ENCODE results near the gene INPP4B. TPM values are rescaled to one million over a fixed set of nuclear protein-coding genes. Genes with fewer than 3 reads are reported as not detected.

Gene INPP4B
- total RNA-seq, 1 experiment from 2014 or later, result 114 TPM

DNA sequence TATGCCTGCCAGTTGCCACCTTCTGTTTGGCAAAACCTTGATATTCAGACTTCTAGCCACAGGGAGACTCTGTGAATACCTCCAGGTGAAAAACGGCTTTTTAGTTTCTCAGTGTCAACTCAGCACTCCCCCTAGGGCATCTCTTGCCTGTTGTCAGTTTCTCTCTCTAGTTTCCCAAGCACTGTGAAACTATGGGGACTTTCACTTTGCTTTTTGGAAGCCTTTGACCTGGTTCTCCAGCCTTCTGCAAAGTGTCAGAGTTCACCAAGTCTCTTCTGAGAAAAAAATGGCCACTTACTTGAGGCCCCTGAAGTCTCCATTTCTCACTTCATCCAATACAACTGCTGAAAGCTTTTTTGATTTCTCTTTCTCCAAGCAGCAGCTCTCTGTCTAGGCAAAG, 521.5 kb downstream of the INPP4B start:
- H3K27me3 Mint-ChIP-seq (ENCODE audit: unreplicated experiment), result no peaks in the 10 kb centered on the region
- no peak overlapping the region for H3K4me3 Mint-ChIP-seq (ENCODE audit: low read depth, unreplicated experiment)
- BruUV-seq (replicated peaks), result no TSS peak
- CTCF ChIA-PET, result no interaction called here
- H3K9me3 Mint-ChIP-seq (ENCODE audit: low read depth, unreplicated experiment), result no peaks in the 10 kb centered on the region
- no peak for DNase-seq
- intact Hi-C loops (cut with micrococcal nuclease; ENCODE audit: unreplicated experiment), result no loop called here
- peaks cover 8% of the 10 kb centered on the region for H3K4me1 Mint-ChIP-seq (ENCODE audit: low read depth, unreplicated experiment)
- H3K27ac Mint-ChIP-seq (ENCODE audit: unreplicated experiment), result no peak overlapping the region
- H3K36me3 Mint-ChIP-seq (ENCODE audit: insufficient read depth, unreplicated experiment), result peaks cover 5% of the 10 kb centered on the region
- TF ChIP-seq, protein P1, sequence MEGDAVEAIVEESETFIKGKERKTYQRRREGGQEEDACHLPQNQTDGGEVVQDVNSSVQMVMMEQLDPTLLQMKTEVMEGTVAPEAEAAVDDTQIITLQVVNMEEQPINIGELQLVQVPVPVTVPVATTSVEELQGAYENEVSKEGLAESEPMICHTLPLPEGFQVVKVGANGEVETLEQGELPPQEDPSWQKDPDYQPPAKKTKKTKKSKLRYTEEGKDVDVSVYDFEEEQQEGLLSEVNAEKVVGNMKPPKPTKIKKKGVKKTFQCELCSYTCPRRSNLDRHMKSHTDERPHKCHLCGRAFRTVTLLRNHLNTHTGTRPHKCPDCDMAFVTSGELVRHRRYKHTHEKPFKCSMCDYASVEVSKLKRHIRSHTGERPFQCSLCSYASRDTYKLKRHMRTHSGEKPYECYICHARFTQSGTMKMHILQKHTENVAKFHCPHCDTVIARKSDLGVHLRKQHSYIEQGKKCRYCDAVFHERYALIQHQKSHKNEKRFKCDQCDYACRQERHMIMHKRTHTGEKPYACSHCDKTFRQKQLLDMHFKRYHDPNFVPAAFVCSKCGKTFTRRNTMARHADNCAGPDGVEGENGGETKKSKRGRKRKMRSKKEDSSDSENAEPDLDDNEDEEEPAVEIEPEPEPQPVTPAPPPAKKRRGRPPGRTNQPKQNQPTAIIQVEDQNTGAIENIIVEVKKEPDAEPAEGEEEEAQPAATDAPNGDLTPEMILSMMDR (IDR thresholded peaks at IDR 0.05; ENCODE audit: unreplicated experiment), result no peak

DNA sequence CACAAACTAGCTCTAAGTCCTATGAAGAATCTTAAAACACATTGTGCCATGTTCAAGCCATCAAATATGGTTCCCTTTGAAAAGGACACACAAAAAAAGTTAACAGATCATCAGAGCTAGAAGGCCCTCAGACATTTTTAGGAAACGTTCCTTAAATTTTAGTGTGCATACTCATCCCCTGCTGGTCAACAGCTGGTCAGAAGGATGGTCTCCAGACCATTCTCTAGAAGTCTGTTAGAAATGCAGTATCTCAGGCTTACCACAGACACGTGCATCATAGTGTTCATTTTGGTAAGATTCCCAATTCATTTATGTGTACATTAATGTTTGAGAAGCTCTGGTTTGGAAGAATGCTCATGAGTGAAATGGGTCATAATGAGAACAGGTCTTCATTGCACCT, 523.1 kb downstream of the INPP4B start:
- Mint-ChIP-seq H3K36me3 (ENCODE audit: insufficient read depth, unreplicated experiment) (no peaks in the 10 kb centered on the region), H3K27me3 (ENCODE audit: unreplicated experiment) (no peaks in the 10 kb centered on the region), H3K4me3 (ENCODE audit: low read depth, unreplicated experiment) (no peak overlapping the region), H3K9me3 (ENCODE audit: low read depth, unreplicated experiment) (no peaks in the 10 kb centered on the region), H3K27ac (ENCODE audit: unreplicated experiment) (no peak overlapping the region), H3K4me1 (ENCODE audit: low read depth, unreplicated experiment) (peaks cover 4% of the 10 kb centered on the region)
- DNase-seq, result no peak
- CTCF ChIA-PET, result no interaction called here
- no TSS peak for BruUV-seq (replicated peaks)
- intact Hi-C loops (cut with micrococcal nuclease; ENCODE audit: unreplicated experiment), result no loop called here
- TF ChIP-seq, protein P1 (IDR thresholded peaks at IDR 0.05; ENCODE audit: unreplicated experiment), result no peak

DNA sequence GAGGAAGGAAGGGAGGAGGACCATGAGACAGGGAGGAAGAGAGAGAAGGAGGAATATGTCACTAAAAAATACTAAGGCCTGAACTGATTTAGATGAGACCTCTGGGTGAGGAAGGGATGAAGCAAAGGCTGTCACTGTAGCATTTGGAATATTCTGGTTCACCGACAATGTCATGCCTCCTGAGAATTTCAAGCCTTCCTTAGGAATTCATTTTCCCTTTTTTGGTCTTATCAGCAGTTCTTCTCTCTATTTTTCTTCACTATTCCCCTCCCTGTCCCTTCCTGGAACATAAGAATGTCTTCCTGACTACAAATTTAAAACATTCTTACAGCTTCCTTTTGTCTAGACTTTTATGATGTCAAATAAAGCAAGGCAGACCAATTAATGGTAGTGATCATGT, 527.8 kb downstream of the INPP4B start:
- intact Hi-C loops (cut with micrococcal nuclease; ENCODE audit: unreplicated experiment), result no loop called here
- Mint-ChIP-seq H3K4me3 (ENCODE audit: low read depth, unreplicated experiment) (no peak overlapping the region), H3K36me3 (ENCODE audit: insufficient read depth, unreplicated experiment) (peaks cover 6% of the 10 kb centered on the region), H3K27me3 (ENCODE audit: unreplicated experiment) (no peaks in the 10 kb centered on the region), H3K9me3 (ENCODE audit: low read depth, unreplicated experiment) (no peaks in the 10 kb centered on the region), H3K4me1 (ENCODE audit: low read depth, unreplicated experiment) (peaks cover 33% of the 10 kb centered on the region), H3K27ac (ENCODE audit: unreplicated experiment) (peak overlapping the region; percentile 21)
- no peak for DNase-seq
- CTCF ChIA-PET, result no interaction called here
- no TSS peak for BruUV-seq (replicated peaks)
- TF ChIP-seq, protein P1 (IDR thresholded peaks at IDR 0.05; ENCODE audit: unreplicated experiment), result no peak

DNA sequence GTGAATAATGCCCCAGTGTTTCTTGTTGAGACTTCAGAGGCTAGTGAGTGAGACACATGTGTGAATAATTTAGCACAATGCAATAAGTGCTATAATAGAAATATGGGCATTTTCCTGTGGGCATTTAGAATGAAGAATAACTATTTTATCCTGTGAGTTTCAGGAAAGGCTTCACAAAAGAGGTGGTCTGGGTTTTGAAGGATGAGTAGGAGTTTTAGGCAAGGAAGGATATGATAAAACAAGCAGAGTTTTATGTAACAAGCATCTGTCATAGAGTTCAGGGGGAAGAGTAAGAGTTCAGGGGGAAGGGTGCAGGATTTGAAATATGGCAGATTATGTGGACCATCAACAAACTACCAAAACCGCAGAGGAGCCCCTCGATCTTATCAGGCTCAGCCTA, 529.2 kb downstream of the INPP4B start:
- H3K4me3 Mint-ChIP-seq (ENCODE audit: low read depth, unreplicated experiment), result no peak overlapping the region
- CTCF ChIA-PET, result no interaction called here
- H3K4me1 Mint-ChIP-seq (ENCODE audit: low read depth, unreplicated experiment), result peaks cover 40% of the 10 kb centered on the region
- no peak overlapping the region for H3K27ac Mint-ChIP-seq (ENCODE audit: unreplicated experiment)
- DNase-seq, result no peak
- H3K36me3 Mint-ChIP-seq (ENCODE audit: insufficient read depth, unreplicated experiment), result peaks cover 19% of the 10 kb centered on the region
- intact Hi-C loops (cut with micrococcal nuclease; ENCODE audit: unreplicated experiment), result no loop called here
- H3K27me3 Mint-ChIP-seq (ENCODE audit: unreplicated experiment), result no peaks in the 10 kb centered on the region
- H3K9me3 Mint-ChIP-seq (ENCODE audit: low read depth, unreplicated experiment), result no peaks in the 10 kb centered on the region
- TF ChIP-seq, protein P1 (IDR thresholded peaks at IDR 0.05; ENCODE audit: unreplicated experiment), result no peak
- BruUV-seq (replicated peaks), result no TSS peak
